Hepatocyte (in vitro differentiated cells): ENCODE data around the gene PDIA2.

ENCODE experiments used
- CTCF ChIP-seq: fragments of 200-600 bp; sonication (generic); IDR thresholded peaks from 2 replicates; pipeline ENCODE4 v1.5.1; 2016; ENCODE audit warnings: antibody characterized with exemption, mild to moderate bottlenecking; ENCODE audit not compliant: poor library complexity
- EZH2phosphoT487 ChIP-seq: fragments of 200-600 bp; sonication (generic); IDR thresholded peaks from one replicate; pipeline ENCODE4 v1.6.1; 2018; ENCODE audit warnings: antibody characterized with exemption, mild to moderate bottlenecking, low read depth, moderate library complexity; ENCODE audit not compliant: unreplicated experiment, severe bottlenecking

GRCh38 chr16:259226-259625 is 23.7 kb upstream of the PDIA2 start:
- TF ChIP-seq EZH2phosphoT487, result no peak
- TF ChIP-seq CTCF, result no peak
